Vagina (tissue), 2 donors: ENCODE data around the gene RHOH. TPM values are rescaled to one million over a fixed set of nuclear protein-coding genes. Genes with fewer than 3 reads are reported as not detected.

ENCODE experiments used
- DNase-seq, 2 donors: peaks; one replicate each; pipeline ENCODE4 v3.0.0-alpha.2; 2017; ENCODE audit errors: extremely low spot score in 2 of 2
- H3K27ac ChIP-seq: fragments of 200-600 bp; sonication (generic); one replicate; pipeline ENCODE4 v1.5.1; 2019
- H3K27me3 ChIP-seq: fragments of 200-600 bp; sonication (generic); one replicate; pipeline ENCODE4 v1.5.1; 2019
- H3K36me3 ChIP-seq, 2 donors: fragments of 200-600 bp; sonication (generic); one replicate each; pipeline ENCODE4 v1.5.1; 2017 to 2019
- H3K4me1 ChIP-seq: fragments of 200-600 bp; sonication (generic); one replicate; pipeline ENCODE4 v1.5.1; 2019
- H3K4me3 ChIP-seq, 2 donors: fragments of 200-600 bp; sonication (generic); 1 replicate in 1 of 2; 2 replicates in 1 of 2; pipeline ENCODE4 v1.5.1; 2016 to 2019
- H3K9me3 ChIP-seq: fragments of 200-600 bp; sonication (generic); one replicate; pipeline ENCODE4 v1.5.1; 2019
- CTCF ChIP-seq, 3 experiments: fragments of 450-650 bp in 2 of 3; fragments of 200-600 bp in 1 of 3; sonication (generic) in 1 of 3; IDR thresholded peaks; one replicate each; pipeline ENCODE4 v1.5.1; 2017 to 2019; ENCODE audit warnings: antibody characterized with exemption in 3 of 3, mild to moderate bottlenecking in 2 of 3, moderate library complexity in 2 of 3
- POLR2A ChIP-seq, 2 donors: fragments of 450-650 bp; IDR thresholded peaks; one replicate each; pipeline ENCODE4 v1.6.1; 2017; ENCODE audit warnings: antibody characterized with exemption in 2 of 2, mild to moderate bottlenecking in 2 of 2, moderate library complexity in 2 of 2
- POLR2AphosphoS5 ChIP-seq, 2 donors: sonication (generic); formaldehyde crosslinking; IDR thresholded peaks; one replicate each; pipeline ENCODE4 v1.9.0; 2017; ENCODE audit warnings: antibody characterized with exemption in 2 of 2, mild to moderate bottlenecking in 2 of 2, low read depth in 1 of 2; ENCODE audit not compliant: insufficient read depth in 1 of 2
- intact Hi-C: fragments of 100-400 bp; cut with DNase I; formaldehyde crosslinking; loops from one replicate; pipeline ENCODE4 v1.15.1; 2023
- total RNA-seq: library from RNA; depleted of rRNA; stranded (reverse); fragments of >200 nt; gene quantifications from one replicate; pipeline ENCODE4 v1.2.3, GENCODE V29; 2016

Gene RHOH
- total RNA-seq, 1 donor from 2014 or later, result 2.9 TPM

- H3K9me3 ChIP-seq, result no peaks in the 10 kb centered on the region
- H3K4me3 ChIP-seq, result no peak overlapping the region
- intact Hi-C loops, result no loop called here
- no peak for DNase-seq
- no peaks in the 10 kb centered on the region for H3K36me3 ChIP-seq
- TF ChIP-seq CTCF (IDR thresholded peaks at IDR 0.05) (no peak), POLR2AphosphoS5 (IDR thresholded peaks at IDR 0.05; ENCODE audit: insufficient read depth in 1 of 2, low read depth in 1 of 2) (no peak), POLR2A (IDR thresholded peaks at IDR 0.05) (no peak)
- no peaks in the 10 kb centered on the region for H3K27me3 ChIP-seq
- H3K27ac ChIP-seq, result no peak overlapping the region
- no peaks in the 10 kb centered on the region for H3K4me1 ChIP-seq
Measured at GRCh38 chr4:40262861-40263260, 66.0 kb downstream of the RHOH start.

- Histone ChIP-seq H3K27me3 (no peaks in the 10 kb centered on the region), H3K4me1 (no peaks in the 10 kb centered on the region), H3K36me3 (no peaks in the 10 kb centered on the region), H3K9me3 (no peaks in the 10 kb centered on the region), H3K4me3 (no peak overlapping the region), H3K27ac (no peak overlapping the region)
- TF ChIP-seq POLR2A (IDR thresholded peaks at IDR 0.05), result no peak
- no peak for TF ChIP-seq POLR2AphosphoS5 (IDR thresholded peaks at IDR 0.05; ENCODE audit: insufficient read depth in 1 of 2, low read depth in 1 of 2)
- TF ChIP-seq CTCF (IDR thresholded peaks at IDR 0.05), result no peak
- intact Hi-C loops, result no loop called here
- DNase-seq, result no peak
Measured at GRCh38 chr4:40264497-40264896, 67.7 kb downstream of the RHOH start.

GRCh38 chr4:40264995-40265909 lies 68.4 kb downstream of the RHOH start:
- Histone ChIP-seq H3K4me1 (no peaks in the 10 kb centered on the region), H3K36me3 (no peaks in the 10 kb centered on the region), H3K27me3 (no peaks in the 10 kb centered on the region), H3K4me3 (no peak overlapping the region), H3K9me3 (no peaks in the 10 kb centered on the region), H3K27ac (no peak overlapping the region)
- TF ChIP-seq POLR2A (IDR thresholded peaks at IDR 0.05) (no peak), CTCF (IDR thresholded peaks at IDR 0.05) (no peak), POLR2AphosphoS5 (IDR thresholded peaks at IDR 0.05; ENCODE audit: insufficient read depth in 1 of 2, low read depth in 1 of 2) (no peak)
- no peak for DNase-seq
- intact Hi-C loops, result no loop called here

GRCh38 chr4:40265910-40266274 lies 69.1 kb downstream of the RHOH start:
- DNase-seq, result no peak
- Histone ChIP-seq H3K4me1 (no peaks in the 10 kb centered on the region), H3K27ac (no peak overlapping the region), H3K9me3 (no peaks in the 10 kb centered on the region), H3K36me3 (no peaks in the 10 kb centered on the region), H3K27me3 (no peaks in the 10 kb centered on the region), H3K4me3 (no peak overlapping the region)
- intact Hi-C loops, result no loop called here
- no peak for TF ChIP-seq POLR2AphosphoS5 (IDR thresholded peaks at IDR 0.05; ENCODE audit: insufficient read depth in 1 of 2, low read depth in 1 of 2)
- TF ChIP-seq CTCF (IDR thresholded peaks at IDR 0.05), result no peak
- no peak for TF ChIP-seq POLR2A (IDR thresholded peaks at IDR 0.05)

GRCh38 chr4:40269133-40269532 lies 72.3 kb downstream of the RHOH start:
- no peaks in the 10 kb centered on the region for H3K27me3 ChIP-seq
- no peaks in the 10 kb centered on the region for H3K9me3 ChIP-seq
- H3K4me1 ChIP-seq, result no peaks in the 10 kb centered on the region
- TF ChIP-seq POLR2AphosphoS5 (IDR thresholded peaks at IDR 0.05; ENCODE audit: insufficient read depth in 1 of 2, low read depth in 1 of 2), result no peak
- TF ChIP-seq POLR2A (IDR thresholded peaks at IDR 0.05), result no peak
- no peak for TF ChIP-seq CTCF (IDR thresholded peaks at IDR 0.05)
- intact Hi-C loops, result no loop called here
- H3K27ac ChIP-seq, result no peak overlapping the region
- DNase-seq, result no peak
- H3K4me3 ChIP-seq, result no peak overlapping the region
- no peaks in the 10 kb centered on the region for H3K36me3 ChIP-seq
